Right forelimb (tissue), 1 donor: ENCODE results near the gene CD40LG.

Experiments used
- DNase-seq: peaks from one replicate; pipeline ENCODE4 v3.0.0-alpha.2; 2018

Gene CD40LG

DNA sequence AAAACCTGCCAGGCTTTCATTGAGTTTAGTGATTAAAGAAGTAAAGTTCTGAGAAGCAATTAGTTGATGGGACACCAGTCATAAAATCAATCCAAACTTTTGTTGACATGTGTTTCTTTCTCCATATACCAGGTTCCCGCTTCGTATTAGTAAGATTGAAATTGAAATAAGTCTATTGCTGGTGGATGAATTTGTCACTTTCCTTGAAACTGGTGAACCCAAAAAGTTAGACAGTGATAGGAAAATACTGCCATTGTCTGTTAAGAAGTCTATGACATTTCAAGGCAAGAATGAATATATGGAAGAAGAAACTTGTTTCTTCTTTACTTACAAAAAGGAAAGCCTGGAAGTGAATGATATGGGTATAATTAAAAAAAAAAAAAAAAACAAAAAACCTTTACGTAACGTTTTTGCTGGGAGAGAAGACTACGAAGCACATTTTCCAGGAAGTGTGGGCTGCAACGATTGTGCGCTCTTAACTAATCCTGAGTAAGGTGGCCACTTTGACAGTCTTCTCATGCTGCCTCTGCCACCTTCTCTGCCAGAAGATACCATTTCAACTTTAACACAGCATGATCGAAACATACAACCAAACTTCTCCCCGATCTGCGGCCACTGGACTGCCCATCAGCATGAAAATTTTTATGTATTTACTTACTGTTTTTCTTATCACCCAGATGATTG is at the start of gene CD40LG:
Gene CD40LG (plus strand): TSS at position 482 of the 684 bp plus-strand sequence. CDS start 91 bp downstream, at position 573.
- DNase-seq = no peak

DNA sequence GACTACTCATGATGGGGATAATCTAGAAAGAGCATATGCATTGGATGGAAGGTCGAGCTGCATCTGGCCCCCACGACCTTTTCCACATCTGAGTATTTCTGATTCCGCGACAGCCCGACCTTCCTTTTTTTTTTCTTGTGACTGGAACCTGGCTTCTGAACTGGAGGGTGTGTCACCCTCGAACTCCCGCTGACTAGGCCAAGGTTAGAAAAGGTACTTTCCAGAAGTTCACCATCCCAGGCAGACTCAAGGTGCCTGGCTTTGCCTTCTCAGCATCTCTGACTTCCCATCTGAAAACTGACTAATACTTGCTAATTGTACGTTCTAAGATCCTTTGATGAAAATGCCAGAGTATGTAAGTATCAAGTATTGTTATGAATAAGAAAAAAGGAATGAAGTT is 49.3 kb upstream of the CD40LG start:
- DNase-seq = no peak

DNA sequence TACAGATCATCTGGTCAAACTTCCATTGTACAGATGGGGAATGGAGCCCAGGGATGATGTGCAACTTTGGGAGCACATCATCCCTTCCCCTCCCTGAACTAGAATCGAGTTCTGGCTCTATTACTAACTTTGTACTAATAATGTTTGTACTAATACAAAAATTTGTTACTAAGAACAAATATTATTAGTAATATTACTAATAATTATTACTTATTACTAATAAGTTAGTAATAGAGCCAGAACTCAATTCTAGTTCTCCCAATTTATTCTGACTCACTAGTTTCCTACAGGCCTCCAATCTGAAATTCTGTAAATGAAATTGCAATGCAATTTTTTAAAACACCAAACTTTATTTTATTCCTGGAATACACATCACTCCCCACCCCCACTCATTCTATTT is 47.9 kb upstream of the CD40LG start:
- no peak for DNase-seq

DNA sequence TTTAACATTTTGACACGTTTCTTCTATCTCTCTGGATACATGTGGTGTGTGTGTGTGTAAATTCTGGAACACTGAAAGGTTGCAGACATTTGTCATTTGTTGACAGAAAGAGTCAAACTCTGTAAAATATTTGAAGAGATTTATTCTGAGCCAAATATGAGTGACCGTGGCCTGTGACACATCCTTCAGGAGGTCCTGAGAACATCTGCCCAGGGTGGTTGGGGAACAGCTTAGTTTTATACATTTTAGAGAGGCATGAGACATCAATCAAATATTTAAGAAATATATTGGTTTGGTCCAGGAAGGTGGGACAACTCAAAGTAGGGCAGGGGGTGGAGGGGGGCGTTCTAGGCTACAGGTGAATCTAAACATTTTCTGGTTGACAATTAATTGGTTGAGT is 40.7 kb upstream of the CD40LG start:
- DNase-seq = no peak

DNA sequence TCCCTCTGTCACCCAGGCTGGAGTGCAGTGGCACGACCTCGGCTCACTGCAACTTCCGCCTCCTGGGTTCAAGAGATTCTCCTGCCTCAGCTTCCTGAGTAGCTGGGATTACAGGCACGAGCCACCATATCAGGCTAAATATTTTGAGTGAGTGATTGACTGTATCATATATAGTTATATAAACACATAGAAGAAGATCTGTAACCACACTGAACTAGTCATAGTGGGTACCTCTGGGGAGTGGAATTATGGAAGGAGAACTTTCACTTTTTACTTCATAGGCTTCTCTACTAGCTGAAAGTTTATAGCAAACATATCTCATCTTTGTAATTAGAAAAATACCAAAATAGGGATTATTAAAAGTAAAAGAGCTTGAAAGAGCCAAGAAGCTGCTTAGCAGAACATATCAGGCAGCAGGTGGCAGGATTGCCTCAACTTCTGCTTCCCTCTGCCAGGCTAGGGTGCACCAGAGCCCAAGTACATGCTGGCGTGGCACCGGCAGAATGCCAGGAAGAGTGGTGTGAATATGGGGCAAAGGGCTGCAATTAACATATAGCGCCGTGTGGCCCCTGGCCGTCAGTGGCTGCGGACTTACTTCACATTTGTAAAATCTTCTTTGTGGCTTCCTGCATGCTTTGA is 39.5 kb upstream of the CD40LG start:
- no peak for DNase-seq

DNA sequence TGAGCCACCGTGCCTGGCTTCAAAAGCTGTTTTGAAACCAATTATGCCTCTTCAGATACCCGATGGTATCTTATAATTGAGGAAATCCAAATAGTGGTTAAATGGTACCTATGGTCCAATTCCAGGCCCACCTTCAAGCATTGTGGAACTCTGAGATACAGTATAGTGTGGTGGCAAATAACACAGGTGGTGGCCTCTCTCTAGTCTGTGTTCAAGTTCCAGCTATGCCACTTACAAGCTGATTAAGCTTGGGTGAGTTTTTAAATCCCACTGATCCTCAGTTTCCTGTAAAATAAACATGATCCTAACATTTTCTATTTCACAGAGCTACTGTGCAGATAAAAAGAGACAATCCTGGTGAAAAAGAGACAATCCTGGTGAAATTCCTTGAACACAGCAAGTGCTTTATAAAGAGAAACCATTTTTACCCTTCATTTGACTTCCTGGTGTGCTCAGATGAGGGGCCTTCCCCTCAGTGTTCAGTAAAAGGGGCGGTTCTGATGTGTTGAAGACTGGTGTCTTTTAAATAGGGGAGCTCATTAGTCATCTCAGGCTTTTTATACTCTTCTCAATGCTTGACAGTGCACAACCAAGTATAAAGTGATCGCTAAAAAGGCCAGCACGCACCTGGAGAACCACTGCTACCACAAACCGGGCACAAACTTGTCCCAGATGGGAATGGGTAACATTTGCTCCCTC is 30.8 kb upstream of the CD40LG start:
- no peak for DNase-seq

DNA sequence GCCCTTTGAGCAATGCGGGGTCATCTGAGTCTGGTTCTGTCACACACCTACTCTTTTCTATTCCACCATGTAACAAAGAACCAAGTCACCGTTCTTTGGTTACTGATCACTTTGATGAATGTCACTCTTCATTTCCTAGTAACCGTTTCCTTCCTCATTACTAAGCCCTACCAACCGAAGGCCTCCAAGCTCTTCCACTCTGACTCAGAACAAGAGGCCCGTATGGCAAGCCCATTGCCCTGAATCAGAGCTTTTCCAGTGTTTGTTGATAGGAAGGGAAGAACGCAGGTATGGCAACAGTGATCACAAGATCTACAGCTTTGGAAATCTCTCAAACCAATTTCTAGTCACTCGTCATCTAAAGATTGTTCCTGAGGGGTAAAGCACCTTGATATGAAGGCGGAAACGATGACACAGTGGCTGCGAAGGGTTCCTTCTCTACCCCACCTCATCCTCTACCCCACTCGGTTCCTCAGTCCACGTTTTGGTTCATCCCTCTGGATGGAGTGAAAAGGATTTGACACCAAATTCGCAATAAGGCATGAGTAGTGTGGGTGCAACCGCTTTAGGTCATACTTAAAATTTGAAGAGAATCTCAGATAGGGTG is 28.0 kb upstream of the CD40LG start:
- no peak for DNase-seq

DNA sequence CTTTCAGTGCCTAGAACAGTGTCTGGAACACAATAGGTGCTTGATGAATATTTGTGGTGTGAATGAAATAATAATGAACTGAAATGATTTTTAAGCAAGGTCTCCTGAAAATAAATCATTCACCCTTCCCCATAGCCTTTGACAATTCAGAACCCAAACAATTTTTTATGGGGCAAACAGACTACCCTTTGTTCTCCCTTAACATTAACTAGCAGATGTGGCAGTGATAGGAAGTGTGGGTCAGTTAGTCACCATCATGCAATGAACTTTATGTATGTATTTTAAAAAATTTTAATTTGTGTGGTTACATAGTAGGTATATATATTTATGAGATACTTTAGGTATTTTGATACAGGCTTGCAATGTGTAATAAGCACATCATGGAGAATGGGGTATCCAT is 27.2 kb upstream of the CD40LG start:
- no peak for DNase-seq

DNA sequence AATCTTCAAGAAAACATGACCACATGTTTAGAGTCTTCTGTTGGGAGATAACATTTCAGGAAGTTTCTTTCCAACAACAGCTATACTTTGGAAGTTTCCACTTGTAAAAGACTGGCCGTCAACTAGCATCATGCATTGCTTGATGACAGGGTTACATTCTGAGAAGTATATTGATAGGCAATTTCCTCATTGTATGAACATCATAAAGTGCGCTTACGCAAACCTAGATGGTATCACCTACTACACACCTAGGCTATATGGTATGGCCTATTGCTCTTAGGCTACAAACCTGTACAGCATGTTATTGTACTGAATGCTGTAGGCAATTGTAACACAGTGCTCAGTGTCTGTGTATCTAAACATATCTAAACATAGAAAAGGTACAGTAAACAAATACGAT is 25.4 kb upstream of the CD40LG start:
- DNase-seq = no peak

DNA sequence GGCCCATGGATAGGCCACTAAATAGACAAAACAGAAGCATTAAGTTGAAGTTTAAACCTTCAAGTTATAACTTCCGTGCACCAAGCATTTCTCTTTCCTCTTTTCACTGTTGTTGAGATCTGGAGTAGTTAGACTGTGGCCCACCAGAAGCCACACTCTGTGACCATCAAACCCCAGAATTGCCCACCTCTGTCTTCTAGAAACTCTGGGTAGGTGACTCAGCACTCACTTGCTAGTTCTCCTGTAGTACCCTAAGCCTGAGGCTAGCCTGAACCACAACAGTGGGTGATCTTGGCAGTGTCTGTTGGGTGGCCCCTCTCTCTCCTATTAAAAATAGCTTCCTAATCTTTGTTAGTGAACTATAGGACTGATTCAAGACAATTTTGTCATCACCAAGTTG is 24.6 kb upstream of the CD40LG start:
- no peak for DNase-seq

DNA sequence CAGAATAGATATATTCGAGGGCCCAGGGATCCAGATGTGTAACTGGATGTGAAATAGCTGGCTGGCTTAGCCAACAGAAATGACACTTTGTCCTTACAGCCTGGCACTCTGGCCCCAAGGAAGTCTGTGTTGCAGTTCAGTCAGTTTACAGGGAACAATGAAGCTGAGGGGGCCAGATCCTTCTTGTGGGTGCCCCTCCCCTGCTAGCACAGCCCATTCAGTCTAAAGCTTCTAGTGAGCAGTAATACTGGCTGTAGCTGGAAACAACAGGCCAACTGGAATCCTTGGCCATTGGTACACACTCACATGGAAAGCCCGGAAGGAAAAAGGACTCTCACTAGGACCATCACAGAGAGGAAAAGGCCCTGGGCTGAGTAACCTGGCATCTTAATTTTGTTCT is 22.7 kb upstream of the CD40LG start:
- no peak for DNase-seq

DNA sequence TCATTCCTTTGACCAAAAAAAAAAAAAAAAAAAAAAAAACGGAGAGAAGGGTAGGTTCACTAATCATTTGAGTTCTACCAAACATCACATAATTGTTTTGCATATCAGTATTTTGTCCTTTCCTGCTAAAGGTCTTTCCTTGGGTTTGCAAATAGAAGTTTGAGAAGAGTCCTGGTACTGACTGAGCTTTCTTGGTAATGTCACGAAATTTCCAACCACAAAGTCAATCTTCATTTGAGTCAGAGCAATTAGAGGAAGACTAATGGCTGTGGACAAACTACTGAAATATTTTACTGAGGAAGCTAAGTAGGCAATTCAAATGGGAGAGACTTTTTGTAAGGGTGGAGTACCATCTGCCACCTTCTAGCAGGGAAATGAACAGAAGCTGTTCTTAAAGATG is 21.7 kb upstream of the CD40LG start:
- DNase-seq = no peak

DNA sequence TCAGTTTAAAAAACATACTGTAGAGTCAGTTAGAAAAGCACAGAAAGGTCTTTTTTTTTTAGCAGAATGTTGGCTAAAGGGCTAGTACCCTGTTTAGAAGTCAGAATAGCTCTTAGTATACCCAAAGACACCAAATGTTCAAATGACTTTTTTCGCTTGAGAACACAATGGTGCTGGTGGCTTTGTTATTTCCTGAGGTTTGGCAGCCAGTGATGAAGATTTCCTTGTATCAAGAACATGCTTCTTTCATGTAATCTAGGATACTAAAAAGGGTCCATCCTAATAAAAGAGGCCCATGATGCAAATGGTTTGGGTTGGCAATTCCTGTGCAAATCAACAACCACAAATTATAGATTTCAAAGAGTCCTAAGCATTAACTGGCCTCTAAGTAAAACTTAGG is 21.1 kb upstream of the CD40LG start:
- no peak for DNase-seq

DNA sequence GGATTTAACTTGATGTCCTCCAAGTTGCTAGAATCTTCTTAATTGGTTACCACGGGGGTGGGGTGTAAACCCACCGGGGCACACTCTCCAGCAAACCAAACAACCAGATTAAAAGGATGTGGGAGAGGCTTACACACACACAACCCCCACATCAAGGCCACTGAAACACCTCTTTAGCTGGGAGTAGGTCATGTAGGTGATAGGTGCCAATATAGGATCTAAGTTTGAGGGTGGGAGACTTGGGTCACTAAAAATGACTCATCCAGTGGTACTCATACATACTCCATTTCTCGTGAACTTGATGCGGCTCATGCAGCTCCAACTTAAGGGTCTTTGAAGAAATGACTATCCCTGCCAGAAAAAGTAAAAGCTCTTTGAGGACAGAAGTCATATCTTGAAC is 20.5 kb upstream of the CD40LG start:
- no peak for DNase-seq

DNA sequence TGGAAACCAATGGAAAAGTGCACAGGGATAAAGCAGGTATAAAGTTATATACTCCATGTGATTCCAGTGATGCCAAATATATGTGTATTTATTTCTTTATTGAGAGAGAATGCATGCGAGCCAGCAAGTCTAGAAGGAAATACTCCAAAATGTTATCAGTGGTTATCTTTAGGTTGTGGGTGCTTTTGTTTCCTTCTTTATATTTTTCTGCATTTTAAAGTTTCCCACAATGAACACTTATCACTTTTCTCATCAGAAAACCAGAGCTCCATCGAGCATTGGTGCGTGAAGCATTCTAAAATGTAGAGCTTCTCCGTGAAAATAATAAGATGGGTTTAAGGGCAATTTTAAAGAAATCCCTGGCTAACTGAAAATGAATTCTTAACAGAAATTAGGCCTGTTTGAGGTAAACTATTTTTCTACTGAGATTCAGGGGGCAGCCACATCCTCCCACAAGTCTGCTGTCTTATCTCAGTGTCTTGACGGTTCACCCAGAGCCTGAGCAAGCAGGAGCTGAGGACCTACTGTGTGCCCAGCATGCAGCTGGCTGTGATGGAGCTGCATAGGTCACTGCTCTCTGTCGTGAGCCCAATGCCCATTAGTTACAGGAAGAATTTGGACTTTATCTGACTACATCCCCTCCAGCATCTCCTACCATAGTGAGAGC is 18.7 kb upstream of the CD40LG start:
- no peak for DNase-seq

DNA sequence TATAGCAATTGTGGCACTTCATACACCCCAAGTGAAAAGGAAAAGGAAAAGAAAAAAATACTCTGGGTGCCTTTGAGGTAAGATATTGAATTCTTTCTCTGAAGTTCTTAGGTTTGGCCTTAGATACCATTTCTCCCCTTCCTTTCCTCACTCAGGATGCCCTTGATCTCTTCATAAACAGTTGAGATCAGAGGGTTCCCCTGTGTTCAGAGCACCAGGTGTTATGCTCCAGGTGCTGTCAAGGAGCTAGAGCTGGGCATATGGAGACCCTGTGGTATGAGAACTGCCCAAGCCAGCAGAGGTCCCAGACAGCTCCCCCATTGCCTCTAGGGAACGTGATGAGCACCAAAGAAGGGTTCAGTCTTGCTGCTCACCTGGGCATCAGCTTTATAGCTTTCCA is 17.1 kb upstream of the CD40LG start:
- DNase-seq = no peak

DNA sequence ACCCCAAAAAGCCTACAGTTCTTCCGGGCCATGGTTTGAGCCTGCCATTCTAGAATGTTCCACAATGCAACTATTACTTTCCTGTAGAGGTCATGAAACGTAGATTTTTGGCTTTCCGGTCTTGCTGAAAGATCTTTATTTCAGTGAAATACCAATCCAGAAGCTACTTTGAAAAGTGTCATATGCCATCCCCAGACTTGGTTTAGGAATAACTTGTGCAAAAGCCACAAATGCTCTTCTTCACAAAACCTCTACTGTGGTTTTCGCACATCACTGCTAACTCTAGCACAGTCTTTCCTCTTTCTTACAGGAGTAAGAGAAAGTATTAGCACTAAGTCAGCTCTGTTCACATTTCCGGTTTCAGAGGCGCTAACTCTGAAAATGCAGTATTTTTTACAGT is 12.7 kb upstream of the CD40LG start:
- DNase-seq = no peak

DNA sequence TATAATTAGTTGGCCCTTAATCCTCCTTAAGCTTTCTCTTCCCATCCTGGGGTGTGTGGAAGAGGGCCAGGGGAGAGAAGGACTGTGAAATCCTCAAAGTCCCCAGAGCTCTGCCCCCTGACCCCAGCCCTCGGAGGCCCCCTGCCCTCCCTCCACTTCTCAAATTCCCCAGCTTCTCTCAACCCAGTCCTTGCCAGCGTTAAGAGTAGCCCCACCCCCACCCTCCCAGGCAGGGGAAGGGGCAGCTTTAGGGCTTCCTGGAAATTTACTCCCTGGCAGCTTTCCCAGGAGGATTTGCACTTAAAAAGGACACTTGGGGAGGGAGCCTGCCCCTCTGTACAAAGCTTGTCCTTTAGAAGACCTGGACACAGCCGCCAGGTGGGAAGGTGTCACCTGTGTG is 11.8 kb upstream of the CD40LG start:
- DNase-seq = no peak

DNA sequence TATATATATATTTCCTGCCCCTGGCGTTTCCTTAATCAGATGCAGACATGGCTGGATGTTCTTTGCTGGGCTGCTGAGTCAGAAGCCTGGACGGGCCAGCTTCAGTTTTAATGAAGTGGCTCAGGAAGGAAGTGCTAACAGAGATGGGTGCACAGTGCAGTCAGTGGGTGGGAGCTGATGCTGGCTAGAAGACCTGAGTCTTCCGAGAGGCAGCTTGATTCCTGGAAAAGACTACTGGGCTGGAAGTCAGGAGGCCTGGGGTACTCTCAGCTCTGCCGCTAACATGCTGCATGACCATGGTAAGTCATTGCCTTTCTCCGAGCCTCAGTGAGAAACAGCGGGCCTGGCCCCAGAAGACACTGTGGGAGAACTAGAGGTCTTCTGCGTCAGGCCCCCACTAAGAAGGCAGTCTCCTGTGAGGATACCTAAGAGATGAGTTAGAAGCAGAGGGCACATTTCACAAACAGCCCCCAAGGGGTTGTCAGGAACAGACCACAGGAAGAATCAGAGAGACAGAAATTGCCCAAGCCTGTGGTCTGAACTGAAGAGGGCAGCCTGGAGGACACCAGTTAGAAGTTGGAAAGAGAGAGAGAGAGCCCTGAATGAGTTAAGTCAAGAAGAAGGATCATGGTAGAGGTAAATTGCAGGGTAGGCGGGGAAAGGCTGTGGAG is 8.3 kb upstream of the CD40LG start:
- no peak for DNase-seq

DNA sequence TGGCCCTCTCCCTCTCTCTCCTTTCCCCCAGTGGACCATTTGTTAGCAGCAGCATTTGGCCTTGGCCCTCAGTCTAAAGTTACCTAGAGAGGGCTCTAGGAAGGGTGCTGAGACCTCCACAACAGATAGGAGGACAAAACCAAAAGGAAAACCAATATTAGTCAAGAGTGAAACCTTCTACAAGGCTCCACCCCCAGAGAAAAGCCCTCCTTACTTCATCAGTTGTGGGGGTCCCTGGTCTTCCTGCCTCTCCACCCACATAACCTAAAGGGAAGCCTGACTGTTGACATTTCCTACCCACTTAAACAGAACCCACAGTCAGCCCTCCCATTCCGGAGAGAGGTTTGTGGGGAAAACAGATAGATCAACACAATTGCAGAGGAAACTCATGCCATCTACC is 4.7 kb upstream of the CD40LG start:
- no peak for DNase-seq

DNA sequence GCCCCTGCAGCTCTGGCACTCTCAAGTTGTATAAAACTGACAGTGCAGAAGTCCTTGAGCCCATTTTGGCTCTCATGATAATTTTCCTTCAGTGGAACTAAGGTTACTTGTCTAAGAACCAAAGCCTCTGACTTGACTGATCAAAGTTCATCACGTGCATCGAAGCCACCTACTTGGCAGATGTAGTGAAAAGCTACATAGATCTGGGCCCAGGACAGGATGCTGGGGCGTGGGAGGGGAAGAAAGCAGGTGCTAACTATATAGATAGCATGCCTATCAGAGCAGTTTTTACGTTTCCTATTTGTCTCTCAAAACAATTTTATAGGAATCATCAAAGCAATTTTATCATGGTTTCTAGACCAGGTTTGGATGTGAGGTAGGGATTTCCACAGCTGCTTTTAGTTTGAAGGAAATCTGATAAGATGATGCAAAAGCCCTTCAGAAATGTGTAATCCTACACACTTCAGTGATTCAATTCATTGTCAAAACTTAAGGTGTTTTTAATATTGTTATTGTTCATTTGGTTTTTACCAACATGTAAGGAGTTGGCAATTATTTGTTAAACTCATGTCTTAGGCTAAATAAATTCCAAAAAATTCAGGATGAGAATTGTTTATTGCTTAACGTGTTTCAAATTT is 1.2 kb upstream of the CD40LG start:
- no peak for DNase-seq

DNA sequence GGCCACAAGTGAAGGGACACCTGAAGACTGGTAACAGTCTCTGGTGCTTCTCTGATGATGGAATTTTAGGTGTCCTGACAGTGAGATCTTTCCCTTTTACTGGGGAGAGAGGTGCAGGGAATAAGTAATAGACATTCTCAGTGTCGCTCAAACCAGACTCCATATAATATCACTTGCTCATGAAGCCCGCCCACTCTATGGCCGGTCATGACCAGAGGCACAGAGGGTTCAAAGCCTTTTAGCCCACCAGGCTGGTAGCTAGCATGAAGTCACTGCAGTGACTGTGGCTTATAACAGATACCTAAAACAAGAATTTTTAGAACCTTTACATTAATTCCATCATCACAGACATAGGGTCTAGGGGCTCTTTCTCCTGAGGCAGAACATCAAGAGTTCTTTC is 2.9 kb downstream of the CD40LG start:
- DNase-seq = no peak
